Gastrocnemius medialis (tissue), 4 donors: ENCODE measurements around the gene VHLL. TPM values are rescaled to one million over a fixed set of nuclear protein-coding genes. Genes with fewer than 3 reads are reported as not detected.
A peak's percentile ranks its signal among the peaks of the same experiment; 100 is the strongest.

Source experiments
- ATAC-seq, 2 donors: fragments of 150-250 bp; one replicate each; pipeline ENCODE4 v1.9.1; 2016
- DNase-seq, 2 donors: peaks; one replicate each; pipeline ENCODE4 v3.0.0-alpha.2; 2019
- H3K27ac ChIP-seq, 4 donors: fragments of 200-600 bp; sonication (generic); 1 replicate in 1 of 4; 2 replicates in 3 of 4; pipeline ENCODE4 v1.5.1; 2016 to 2018; ENCODE audit warnings: mild to moderate bottlenecking in 2 of 4, moderate library complexity in 1 of 4
- H3K27me3 ChIP-seq, 3 donors: fragments of 200-600 bp; sonication (generic) in 2 of 3; 1 replicate in 1 of 3; 2 replicates in 2 of 3; pipeline versions ENCODE4 v1.5.1 to v1.6.0; 2016 to 2019; ENCODE audit warnings: mild to moderate bottlenecking in 1 of 3, moderate library complexity in 1 of 3
- H3K36me3 ChIP-seq, 2 donors: fragments of 200-600 bp; sonication (generic) in 1 of 2; one replicate each; pipeline ENCODE4 v1.5.1; 2017 to 2018
- H3K4me1 ChIP-seq, 2 donors: fragments of 200-600 bp; sonication (generic) in 1 of 2; one replicate each; pipeline ENCODE4 v1.5.1; 2016 to 2017; ENCODE audit warnings: mild to moderate bottlenecking in 2 of 2
- H3K4me3 ChIP-seq, 4 donors: fragments of 200-600 bp; sonication (generic) in 3 of 4; 1 replicate in 1 of 4; 2 replicates in 3 of 4; pipeline ENCODE4 v1.5.1; 2016 to 2019; ENCODE audit warnings: mild to moderate bottlenecking in 2 of 4
- H3K9me3 ChIP-seq, 3 donors: fragments of 200-600 bp; sonication (generic) in 2 of 3; 1 replicate in 1 of 3; 2 replicates in 2 of 3; pipeline ENCODE4 v1.5.1; 2016 to 2019
- CTCF ChIP-seq, 5 experiments: fragments of 450-650 bp in 3 of 5; fragments of 200-600 bp in 2 of 5; sonication (generic) in 2 of 5; IDR thresholded peaks in 4 of 5; conservative IDR thresholded peaks in 1 of 5; 1 replicate in 4 of 5; 2 replicates in 1 of 5; pipeline ENCODE4 v1.5.1; 2016 to 2019; ENCODE audit warnings: antibody characterized with exemption in 5 of 5, mild to moderate bottlenecking in 3 of 5, moderate library complexity in 3 of 5
- POLR2A ChIP-seq, 2 donors: fragments of 450-650 bp; IDR thresholded peaks; one replicate each; pipeline ENCODE4 v1.6.1; 2017; ENCODE audit warnings: antibody characterized with exemption in 2 of 2, mild to moderate bottlenecking in 2 of 2, moderate library complexity in 2 of 2
- in situ Hi-C, 4 donors: fragments of 200-750 bp; cut with MboI; loops; one replicate each; pipeline versions ENCODE4 v1.15.0 to v1.8.0; 2017; ENCODE audit warnings: low sequenced_read_pairs in 4 of 4
- intact Hi-C: fragments of 100-400 bp; cut with DNase I; formaldehyde crosslinking; loops from one replicate; pipeline ENCODE4 v1.15.1; 2023; ENCODE audit warnings: low total_unique reads
- total RNA-seq, 4 donors: library from RNA; depleted of rRNA; stranded (reverse); fragments of >200 nt; gene quantifications; one replicate each; pipeline versions ENCODE4 v1.1.0 to v1.2.3, GENCODE V29; 2016

The VHLL gene
- total RNA-seq, 4 donors from 2014 or later = not detected

GRCh38 chr1:156310962-156311361, 11.9 kb upstream of the VHLL start:
- no peaks in the 10 kb centered on the region for H3K27me3 ChIP-seq
- H3K4me1 ChIP-seq = no peaks in the 10 kb centered on the region
- TF ChIP-seq POLR2A (IDR thresholded peaks at IDR 0.05) (no peak), CTCF (IDR thresholded peaks at IDR 0.05 in 4 of 5, conservative IDR thresholded peaks at IDR 0.05 in 1 of 5) (no peak)
- H3K36me3 ChIP-seq = peaks cover 3 to 92% of the 10 kb centered on the region in 2 donors
- H3K9me3 ChIP-seq = no peaks in the 10 kb centered on the region
- peak; percentile 75 to 98 for ATAC-seq
- intact Hi-C loops (no loop called here), in situ Hi-C loops (no loop called here)
- peak; percentile 25 to 82 for DNase-seq
- no peak overlapping the region for H3K4me3 ChIP-seq
- peak overlapping the region in 3 of 4 donors; percentile 47 to 66 (median 55) for H3K27ac ChIP-seq

- Histone ChIP-seq H3K27ac (no peak overlapping the region), H3K4me1 (no peaks in the 10 kb centered on the region), H3K9me3 (no peaks in the 10 kb centered on the region), H3K27me3 (no peaks in the 10 kb centered on the region), H3K36me3 (peaks cover 3 to 80% of the 10 kb centered on the region in 2 donors), H3K4me3 (no peak overlapping the region)
- ATAC-seq = no peak
- no peak for DNase-seq
- in situ Hi-C loops = no loop called here
- intact Hi-C loops = no loop called here
- TF ChIP-seq CTCF (IDR thresholded peaks at IDR 0.05 in 4 of 5, conservative IDR thresholded peaks at IDR 0.05 in 1 of 5) (no peak), POLR2A (IDR thresholded peaks at IDR 0.05) (no peak)
These were observed 9.0 kb upstream of the VHLL start for GRCh38 chr1:156308078-156308477.

GRCh38 chr1:156305215-156305614, 6.1 kb upstream of the VHLL start:
- Histone ChIP-seq H3K4me3 (no peak overlapping the region), H3K27me3 (no peaks in the 10 kb centered on the region), H3K27ac (no peak overlapping the region), H3K9me3 (no peaks in the 10 kb centered on the region), H3K4me1 (no peaks in the 10 kb centered on the region), H3K36me3 (peaks cover 0 to 53% of the 10 kb centered on the region in 2 donors)
- TF ChIP-seq POLR2A (IDR thresholded peaks at IDR 0.05) = no peak
- TF ChIP-seq CTCF (IDR thresholded peaks at IDR 0.05 in 4 of 5, conservative IDR thresholded peaks at IDR 0.05 in 1 of 5) = no peak
- intact Hi-C loops = no loop called here
- in situ Hi-C loops = no loop called here
- DNase-seq = no peak
- ATAC-seq = no peak

GRCh38 chr1:156303241-156303640, 4.1 kb upstream of the VHLL start:
- peaks cover 0 to 34% of the 10 kb centered on the region in 2 donors for H3K36me3 ChIP-seq
- ATAC-seq (no peak), DNase-seq (no peak)
- H3K27me3 ChIP-seq = no peaks in the 10 kb centered on the region
- in situ Hi-C loops = no loop called here
- H3K27ac ChIP-seq = no peak overlapping the region
- intact Hi-C loops = no loop called here
- H3K4me1 ChIP-seq = no peaks in the 10 kb centered on the region
- no peak overlapping the region for H3K4me3 ChIP-seq
- TF ChIP-seq CTCF (IDR thresholded peaks at IDR 0.05 in 4 of 5, conservative IDR thresholded peaks at IDR 0.05 in 1 of 5) (no peak), POLR2A (IDR thresholded peaks at IDR 0.05) (no peak)
- no peaks in the 10 kb centered on the region for H3K9me3 ChIP-seq

GRCh38 chr1:156295391-156295947, 3.6 kb downstream of the VHLL start, which contains the start of gene GLMP:
TSS of gene GLMP (minus strand) at chr1:156295679. CDS start at chr1:156295645, 34 bp downstream.
- H3K36me3 ChIP-seq = no peaks in the 10 kb centered on the region
- intact Hi-C loops (no loop called here), in situ Hi-C loops (no loop called here)
- H3K4me3 ChIP-seq = peak within 1 kb of the TSS; percentile 67 to 96 (median 83)
- ATAC-seq (peak; percentile 64 to 69), DNase-seq (peak; percentile 44 to 56)
- no peak for TF ChIP-seq CTCF (IDR thresholded peaks at IDR 0.05 in 4 of 5, conservative IDR thresholded peaks at IDR 0.05 in 1 of 5)
- peak in 1 of 2 donors; percentile 25 for TF ChIP-seq POLR2A (IDR thresholded peaks at IDR 0.05)
- no peaks in the 10 kb centered on the region for H3K9me3 ChIP-seq
- H3K27me3 ChIP-seq = no peaks in the 10 kb centered on the region
- peaks cover 5 to 14% of the 10 kb centered on the region in 2 donors for H3K4me1 ChIP-seq
- H3K27ac ChIP-seq = peak within 1 kb of the TSS in 3 of 4 donors; percentile 59 to 74 (median 73)
